GM12891 (cell line): ENCODE data around the gene BRCA1.

ENCODE experiments used
- DNase-seq: peaks from one replicate; pipeline ENCODE4 v3.0.0; 2011; ENCODE audit warnings: low spot score; ENCODE audit not compliant: insufficient read length
- FAIRE-seq: peaks from 2 replicates; lab custom pipeline; 2011; peaks lifted over from hg19 to GRCh38; lab: Jason Lieb, UNC
- PAX5 ChIP-seq: IDR thresholded peaks from 2 replicates; pipeline ENCODE4 v1.6.1; 2011; ENCODE audit warnings: low read length, moderate library complexity, mild to moderate bottlenecking; ENCODE audit not compliant: insufficient read depth, severe bottlenecking
- POLR2A ChIP-seq: IDR thresholded peaks from 2 replicates; pipeline ENCODE4 v1.6.1; 2011; ENCODE audit warnings: low read depth, low read length, control low read depth
- POLR2AphosphoS5 ChIP-seq: IDR thresholded peaks from 2 replicates; pipeline ENCODE4 v1.6.1; 2011; ENCODE audit warnings: low read depth, low read length, control low read depth
- POU2F2 ChIP-seq: IDR thresholded peaks from 2 replicates; pipeline ENCODE4 v1.6.1; 2011; ENCODE audit warnings: low read depth, mild to moderate bottlenecking, control low read depth, low read length, moderate library complexity
- SPI1 ChIP-seq: IDR thresholded peaks from 2 replicates; pipeline ENCODE4 v1.6.1; 2011; ENCODE audit warnings: low read depth, low read length, control low read depth
- TAF1 ChIP-seq: IDR thresholded peaks from 2 replicates; pipeline ENCODE4 v1.6.1; 2011; ENCODE audit warnings: low read depth, low read length, control low read depth

Gene BRCA1

DNA sequence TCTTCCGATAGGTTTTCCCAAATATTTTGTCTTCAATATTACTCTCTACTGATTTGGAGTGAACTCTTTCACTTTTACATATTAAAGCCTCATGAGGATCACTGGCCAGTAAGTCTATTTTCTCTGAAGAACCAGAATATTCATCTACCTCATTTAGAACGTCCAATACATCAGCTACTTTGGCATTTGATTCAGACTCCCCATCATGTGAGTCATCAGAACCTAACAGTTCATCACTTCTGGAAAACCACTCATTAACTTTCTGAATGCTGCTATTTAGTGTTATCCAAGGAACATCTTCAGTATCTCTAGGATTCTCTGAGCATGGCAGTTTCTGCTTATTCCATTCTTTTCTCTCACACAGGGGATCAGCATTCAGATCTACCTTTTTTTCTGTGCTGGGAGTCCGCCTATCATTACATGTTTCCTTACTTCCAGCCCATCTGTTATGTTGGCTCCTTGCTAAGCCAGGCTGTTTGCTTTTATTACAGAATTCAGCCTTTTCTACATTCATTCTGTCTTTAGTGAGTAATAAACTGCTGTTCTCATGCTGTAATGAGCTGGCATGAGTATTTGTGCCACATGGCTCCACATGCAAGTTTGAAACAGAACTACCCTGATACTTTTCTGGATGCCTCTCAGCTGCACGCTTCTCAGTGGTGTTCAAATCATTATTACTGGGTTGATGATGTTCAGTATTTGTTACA lies 30.9 kb downstream of the BRCA1 start:
- TF ChIP-seq SPI1, result no peak
- no peak for TF ChIP-seq POLR2AphosphoS5
- no peak for TF ChIP-seq POLR2A
- no peak for TF ChIP-seq PAX5
- no peak for TF ChIP-seq POU2F2
- TF ChIP-seq TAF1, result no peak
- no peak for FAIRE-seq
- no peak for DNase-seq

DNA sequence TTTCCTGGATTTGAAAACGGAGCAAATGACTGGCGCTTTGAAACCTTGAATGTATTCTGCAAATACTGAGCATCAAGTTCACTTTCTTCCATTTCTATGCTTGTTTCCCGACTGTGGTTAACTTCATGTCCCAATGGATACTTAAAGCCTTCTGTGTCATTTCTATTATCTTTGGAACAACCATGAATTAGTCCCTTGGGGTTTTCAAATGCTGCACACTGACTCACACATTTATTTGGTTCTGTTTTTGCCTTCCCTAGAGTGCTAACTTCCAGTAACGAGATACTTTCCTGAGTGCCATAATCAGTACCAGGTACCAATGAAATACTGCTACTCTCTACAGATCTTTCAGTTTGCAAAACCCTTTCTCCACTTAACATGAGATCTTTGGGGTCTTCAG lies 32.3 kb downstream of the BRCA1 start:
- no peak for FAIRE-seq
- DNase-seq, result no peak
- no peak for TF ChIP-seq PAX5
- TF ChIP-seq SPI1, result no peak
- no peak for TF ChIP-seq POLR2AphosphoS5
- TF ChIP-seq TAF1, result no peak
- no peak for TF ChIP-seq POU2F2
- no peak for TF ChIP-seq POLR2A

DNA sequence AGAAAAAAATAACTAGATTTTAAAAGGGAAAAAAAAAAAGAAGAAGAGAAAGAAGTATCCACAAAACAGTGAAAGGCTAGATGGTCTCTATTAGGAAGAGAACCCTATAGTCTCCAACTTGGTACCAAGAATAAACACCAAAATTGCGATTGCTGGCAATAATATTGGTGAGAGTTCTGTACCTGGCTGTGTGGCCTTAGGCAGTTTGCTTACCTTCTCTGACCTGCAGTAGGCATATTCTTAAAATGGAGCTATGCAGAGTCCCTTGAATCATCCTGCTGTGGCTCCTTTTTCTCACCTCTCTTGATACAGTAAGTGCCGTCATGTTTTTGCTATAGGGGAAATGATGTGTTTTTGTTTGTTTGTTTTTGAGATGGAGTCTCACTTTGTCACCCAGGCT lies 35.1 kb downstream of the BRCA1 start:
- no peak for DNase-seq
- TF ChIP-seq POU2F2 (no peak), POLR2A (no peak), TAF1 (no peak), PAX5 (no peak), SPI1 (no peak), POLR2AphosphoS5 (no peak)
- FAIRE-seq, result no peak

DNA sequence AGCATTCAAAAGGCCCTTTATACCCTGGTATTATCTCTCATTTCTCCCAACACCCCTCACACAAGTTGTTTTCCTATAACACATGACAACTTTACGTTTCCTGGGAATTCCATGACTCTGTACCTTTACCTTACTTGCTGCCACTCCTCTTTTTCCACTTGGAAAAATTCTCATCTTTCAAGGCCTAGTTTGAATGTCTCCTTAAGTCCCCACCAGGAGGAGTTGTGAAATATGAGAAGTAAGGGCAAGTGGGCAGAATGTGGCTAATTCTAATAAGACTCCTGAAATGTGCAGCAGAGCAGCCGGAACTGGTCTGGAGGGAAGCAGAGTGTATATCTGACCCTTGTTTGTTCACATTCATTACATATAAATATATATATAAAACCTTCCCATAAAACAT lies 39.7 kb downstream of the BRCA1 start:
- TF ChIP-seq SPI1, result no peak
- TF ChIP-seq POLR2AphosphoS5, result no peak
- TF ChIP-seq PAX5, result no peak
- no peak for TF ChIP-seq TAF1
- TF ChIP-seq POU2F2, result no peak
- no peak for TF ChIP-seq POLR2A
- DNase-seq (no peak), FAIRE-seq (no peak)

DNA sequence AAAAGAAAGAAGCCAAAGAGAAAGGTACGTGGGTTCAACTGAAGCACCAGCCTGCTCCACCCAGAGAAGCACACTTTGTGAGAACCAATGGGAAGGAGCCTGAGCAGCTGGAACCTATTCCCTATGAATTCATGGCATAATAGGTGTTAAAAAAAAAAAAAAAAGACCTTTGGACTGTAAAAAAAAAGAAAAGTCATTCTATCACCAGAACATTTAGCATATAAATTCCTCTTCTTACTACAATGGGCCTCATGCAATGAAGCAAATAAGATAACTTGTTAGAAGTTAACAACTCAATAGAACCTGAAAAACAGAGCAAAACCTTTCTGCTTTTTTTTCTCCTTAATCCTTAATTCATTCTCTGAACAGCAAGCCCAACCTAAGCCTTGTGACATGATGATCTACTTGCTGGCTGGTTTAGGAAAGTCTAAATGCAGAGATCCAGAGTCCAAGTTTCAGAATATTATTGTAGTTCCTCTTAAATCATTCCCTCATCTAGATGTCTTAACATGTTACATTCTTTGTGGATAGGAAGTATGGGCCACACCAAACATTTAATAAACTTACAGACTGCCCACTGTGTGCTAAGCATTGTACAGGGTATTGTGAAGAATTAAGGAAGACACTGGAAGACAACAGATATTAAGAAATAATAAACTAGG lies 45.4 kb downstream of the BRCA1 start:
- FAIRE-seq, result no peak
- no peak for TF ChIP-seq TAF1
- no peak for TF ChIP-seq POU2F2
- no peak for TF ChIP-seq PAX5
- TF ChIP-seq SPI1, result no peak
- no peak for TF ChIP-seq POLR2AphosphoS5
- no peak for TF ChIP-seq POLR2A

DNA sequence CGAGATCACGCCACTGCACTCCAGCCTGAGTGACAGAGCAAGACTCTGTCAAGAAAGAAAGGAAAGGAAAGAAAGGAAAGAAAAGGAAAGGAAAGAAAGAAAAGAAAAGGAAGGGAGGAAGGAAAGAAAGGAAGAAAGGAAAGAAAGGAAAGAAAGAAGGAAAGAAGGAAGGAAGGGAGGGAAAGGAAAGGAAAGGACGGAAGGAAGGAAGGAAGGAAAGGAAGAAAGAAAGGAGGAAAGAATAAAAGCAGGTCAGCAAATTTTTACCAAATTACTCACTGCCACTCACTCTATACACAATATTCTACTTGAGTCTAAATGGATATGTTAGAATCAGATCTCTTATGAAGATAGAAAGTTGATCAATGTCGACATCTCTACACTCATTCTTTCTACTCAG lies 50.3 kb downstream of the BRCA1 start:
- DNase-seq (no peak), FAIRE-seq (no peak)
- TF ChIP-seq POU2F2, result no peak
- TF ChIP-seq TAF1, result no peak
- TF ChIP-seq POLR2AphosphoS5, result no peak
- no peak for TF ChIP-seq POLR2A
- TF ChIP-seq PAX5, result no peak
- TF ChIP-seq SPI1, result no peak

More for the DNA sequence above, 45.4 kb downstream of the BRCA1 start:
- no peak for DNase-seq

DNA sequence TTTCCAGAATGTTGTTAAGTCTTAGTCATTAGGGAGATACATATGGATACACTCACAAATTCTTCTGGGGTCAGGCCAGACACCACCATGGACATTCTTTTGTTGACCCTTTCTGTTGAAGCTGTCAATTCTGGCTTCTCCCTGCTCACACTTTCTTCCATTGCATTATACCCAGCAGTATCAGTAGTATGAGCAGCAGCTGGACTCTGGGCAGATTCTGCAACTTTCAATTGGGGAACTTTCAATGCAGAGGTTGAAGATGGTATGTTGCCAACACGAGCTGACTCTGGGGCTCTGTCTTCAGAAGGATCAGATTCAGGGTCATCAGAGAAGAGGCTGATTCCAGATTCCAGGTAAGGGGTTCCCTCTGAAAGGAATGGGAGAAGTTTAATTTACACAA lies 54.3 kb downstream of the BRCA1 start:
- TF ChIP-seq TAF1 (no peak), PAX5 (no peak), POLR2A (no peak), POLR2AphosphoS5 (no peak), SPI1 (no peak), POU2F2 (no peak)
- no peak for DNase-seq
- FAIRE-seq, result no peak

DNA sequence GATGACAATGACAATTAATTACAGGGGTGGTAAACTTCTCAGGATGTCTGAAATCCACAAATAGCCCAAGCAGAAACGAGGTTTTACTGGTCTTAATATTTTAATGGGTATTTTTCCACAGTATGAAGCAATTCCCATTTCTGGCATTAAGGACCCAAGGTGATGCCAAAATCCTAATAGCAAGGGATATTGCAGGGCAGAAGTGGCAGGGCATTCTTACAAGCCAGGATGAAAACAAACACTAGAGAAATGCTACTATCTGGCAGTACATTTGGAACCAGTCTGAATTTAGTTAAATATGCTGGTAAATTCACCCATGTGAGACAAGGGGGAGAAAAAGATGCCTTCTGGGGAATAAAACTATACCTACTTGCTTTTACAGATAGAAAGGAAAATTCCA lies 54.9 kb downstream of the BRCA1 start:
- FAIRE-seq (no peak), DNase-seq (no peak)
- TF ChIP-seq PAX5, result no peak
- no peak for TF ChIP-seq POU2F2
- no peak for TF ChIP-seq POLR2AphosphoS5
- no peak for TF ChIP-seq POLR2A
- TF ChIP-seq SPI1, result no peak
- TF ChIP-seq TAF1, result no peak

DNA sequence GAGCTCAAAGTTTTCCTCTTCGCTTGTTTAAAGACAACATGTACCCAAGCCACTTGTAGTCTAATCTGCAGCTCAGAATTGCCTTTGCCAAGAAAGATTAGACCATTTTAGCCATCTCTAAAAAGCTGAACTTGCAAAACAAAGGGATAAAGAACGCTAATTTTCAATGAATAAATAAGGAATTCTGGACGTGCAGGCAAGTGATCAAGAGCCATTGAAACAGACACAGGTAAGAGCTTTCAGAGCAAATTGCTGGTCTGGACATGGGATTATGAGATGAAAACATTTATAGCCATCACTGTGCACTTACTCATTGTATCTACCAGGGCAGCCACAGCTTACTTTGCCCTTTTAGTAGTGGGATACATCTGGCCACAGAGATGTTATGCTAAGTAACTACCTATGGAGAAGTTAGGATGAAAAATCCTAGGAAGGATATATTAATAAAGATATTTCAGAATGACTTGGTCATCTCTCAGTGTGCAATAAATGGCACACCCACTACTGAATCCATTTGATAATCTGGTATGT lies 55.7 kb downstream of the BRCA1 start:
- no peak for TF ChIP-seq SPI1
- no peak for TF ChIP-seq TAF1
- no peak for TF ChIP-seq POLR2AphosphoS5
- no peak for TF ChIP-seq POLR2A
- TF ChIP-seq PAX5, result no peak
- no peak for TF ChIP-seq POU2F2
- no peak for DNase-seq
- no peak for FAIRE-seq

DNA sequence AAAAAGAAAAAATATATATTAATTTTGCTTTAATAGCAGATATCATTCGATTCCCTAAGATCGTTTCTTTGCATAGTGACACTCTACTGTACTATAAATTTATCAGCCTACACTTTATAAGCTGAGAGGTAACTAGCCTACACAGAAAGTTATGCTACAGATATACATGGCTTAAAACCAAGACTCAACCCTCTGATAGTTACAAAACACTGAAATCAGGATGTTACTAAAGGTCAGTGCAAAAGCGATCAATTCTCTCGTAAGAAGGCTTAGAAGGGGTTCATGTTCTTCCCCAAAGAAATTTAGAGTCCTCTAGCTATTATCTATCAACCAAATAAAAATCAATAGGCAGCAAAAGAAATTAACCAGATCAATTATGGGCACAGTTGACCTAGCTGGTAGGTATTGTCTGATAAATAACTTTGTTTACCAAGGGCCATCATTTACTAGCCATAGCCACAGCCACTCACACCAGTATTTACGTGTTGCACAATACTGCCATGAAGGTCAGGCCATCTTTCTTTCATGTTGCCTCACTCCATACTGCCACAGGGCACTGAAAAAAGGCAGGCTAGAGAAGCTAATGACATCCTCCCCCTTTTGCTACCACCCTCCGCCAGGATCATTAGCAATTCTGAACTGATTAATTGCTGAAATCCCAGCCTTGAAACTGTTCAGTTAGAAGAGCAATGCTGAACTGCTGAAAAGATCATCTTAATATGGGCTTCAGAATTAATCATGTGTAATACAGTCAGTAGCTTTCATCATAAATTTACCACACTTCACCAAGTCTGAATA lies 56.4 kb downstream of the BRCA1 start:
- TF ChIP-seq SPI1 (no peak), TAF1 (no peak), POU2F2 (no peak), POLR2AphosphoS5 (no peak), PAX5 (no peak), POLR2A (no peak)
- DNase-seq (no peak), FAIRE-seq (no peak)
